Left ventricle myocardium superior (tissue), 1 donor: Measurements from ENCODE around the gene DENND5A. TPM values are rescaled to one million over a fixed set of nuclear protein-coding genes. Genes with fewer than 3 reads are reported as not detected.
A peak's percentile ranks its signal among the peaks of the same experiment; 100 is the strongest.
"Not testable (repeated sequence)": the region's sequence is repeated elsewhere in the genome, so short reads cannot be mapped to it uniquely, and the experiment has no call there.

ENCODE experiments used
- ATAC-seq: fragments of 200-7000 bp; cut with Tn5 transposase; one replicate; pipeline ENCODE4 v1.9.1; 2020; ENCODE audit warnings: mild to moderate bottlenecking, moderate library complexity
- DNase-seq: peaks from one replicate; pipeline ENCODE4 v3.0.0-alpha.2; 2020
- intact Hi-C: fragments of 100-400 bp; cut with micrococcal nuclease; formaldehyde crosslinking; loops from one replicate; pipeline ENCODE4 v1.11.0; 2022
- total RNA-seq: library from RNA; stranded (reverse); fragmentation: NEBNext Ultra II Directional; extraction: Animal tissue kit (Norgen Biotek cat#: 25700); gene quantifications from one replicate; pipeline ENCODE4 v1.2.1, GENCODE V29; 2021
- donor health status: DM: no; HTN: yes; CAD: no; lungs with severe emphysema.

DENND5A gene
- total RNA-seq, 1 donor from 2014 or later: 121 TPM

GRCh38 chr11:9266926-9267325 is 1.8 kb upstream of the DENND5A start:
- no peak for ATAC-seq
- no peak for DNase-seq
- intact Hi-C loops: no loop called here

- intact Hi-C loops: no loop called here
- DNase-seq: no peak
- ATAC-seq: no peak
These were observed 1.1 kb upstream of the DENND5A start for GRCh38 chr11:9266132-9266736.

- intact Hi-C loops: no loop called here
- DNase-seq: peak; percentile 69
- ATAC-seq: peak; percentile 71
These were observed 587 bp downstream of the DENND5A start for GRCh38 chr11:9264316-9265210.

GRCh38 chr11:9263840-9264315 is 1.3 kb downstream of the DENND5A start:
- intact Hi-C loops: no loop called here
- DNase-seq: no peak
- ATAC-seq: peak; percentile 2

GRCh38 chr11:9260838-9261146 is 4.4 kb downstream of the DENND5A start:
- intact Hi-C loops, DNase-seq, ATAC-seq: not testable (repeated sequence)

- intact Hi-C loops: no loop called here
These were observed 4.9 kb downstream of the DENND5A start for GRCh38 chr11:9259981-9260837.

GRCh38 chr11:9258279-9258678 is 6.9 kb downstream of the DENND5A start:
- ATAC-seq, DNase-seq, intact Hi-C loops: not testable (repeated sequence)

More at GRCh38 chr11:9259981-9260837, 4.9 kb downstream of the DENND5A start:
- no peak for ATAC-seq
- DNase-seq: no peak

GRCh38 chr11:9254416-9254815 is 10.7 kb downstream of the DENND5A start:
- intact Hi-C loops: no loop called here
- no peak for ATAC-seq

GRCh38 chr11:9253086-9253485 is 12.1 kb downstream of the DENND5A start:
- intact Hi-C loops: no loop called here
- ATAC-seq (peak; percentile 31), DNase-seq (no peak)

More at GRCh38 chr11:9254416-9254815, 10.7 kb downstream of the DENND5A start:
- no peak for DNase-seq

GRCh38 chr11:9251311-9251710 is 13.8 kb downstream of the DENND5A start:
- intact Hi-C loops: no loop called here
- no peak for ATAC-seq
- DNase-seq: no peak

GRCh38 chr11:9250139-9250582 is 15.0 kb downstream of the DENND5A start:
- ATAC-seq: peak; percentile 25
- intact Hi-C loops: no loop called here
- DNase-seq: no peak

- intact Hi-C loops: no loop called here
- ATAC-seq (no peak), DNase-seq (no peak)
These were observed 15.9 kb downstream of the DENND5A start for GRCh38 chr11:9249252-9249651.

- intact Hi-C loops: no loop called here
- DNase-seq: no peak
- no peak for ATAC-seq
These were observed 17.3 kb downstream of the DENND5A start for GRCh38 chr11:9247863-9248262.

- ATAC-seq, DNase-seq, intact Hi-C loops: not testable (repeated sequence)
These were observed 28.9 kb downstream of the DENND5A start for GRCh38 chr11:9236242-9236641.

- intact Hi-C loops: no loop called here
- ATAC-seq (peak; percentile 32), DNase-seq (no peak)
These were observed 32.7 kb downstream of the DENND5A start for GRCh38 chr11:9232482-9232881.

GRCh38 chr11:9231848-9232177 is 33.3 kb downstream of the DENND5A start:
- ATAC-seq (peak; percentile 74), DNase-seq (no peak)
- intact Hi-C loops: no loop called here

GRCh38 chr11:9230296-9230695 is 34.9 kb downstream of the DENND5A start:
- no peak for ATAC-seq
- DNase-seq: no peak
- intact Hi-C loops: no loop called here

- ATAC-seq (no peak), DNase-seq (no peak)
- intact Hi-C loops: no loop called here
These were observed 37.1 kb downstream of the DENND5A start for GRCh38 chr11:9228091-9228490.

GRCh38 chr11:9225748-9226298 is 39.3 kb downstream of the DENND5A start:
- ATAC-seq (no peak), DNase-seq (no peak)
- intact Hi-C loops: no loop called here
